DND-41 (cell line): ENCODE measurements around the gene NTSR2.

ENCODE experiments used
- ATAC-seq: fragments of 200-7000 bp; cut with Tn5 transposase; 3 replicates; pipeline ENCODE4 v1.9.1; 2021; ENCODE audit warnings: low read depth; ENCODE audit not compliant: insufficient read depth
- DNase-seq: peaks from one replicate; pipeline ENCODE4 v3.0.0-alpha.2; 2020
- H2AFZ ChIP-seq: 2 replicates; pipeline ENCODE4 v1.6.0; 2012; ENCODE audit warnings: low read depth, low read length
- H3K27ac ChIP-seq: 2 replicates; pipeline ENCODE4 v1.5.1; 2012; ENCODE audit warnings: low read length, inconsistent platforms
- H3K27me3 ChIP-seq: fragments of 200-600 bp; sonication (generic); 2 replicates; pipeline ENCODE4 v1.6.0; 2012; ENCODE audit warnings: low read length, mild to moderate bottlenecking, inconsistent platforms; ENCODE audit not compliant: insufficient read depth, poor library complexity
- H3K36me3 ChIP-seq: 2 replicates; pipeline ENCODE4 v1.5.1; 2012; ENCODE audit warnings: low read length, inconsistent platforms; ENCODE audit not compliant: insufficient read depth
- H3K4me1 ChIP-seq: 2 replicates; pipeline ENCODE4 v1.5.1; 2012; ENCODE audit warnings: mild to moderate bottlenecking, low read length; ENCODE audit not compliant: insufficient read depth
- H3K4me2 ChIP-seq: 2 replicates; pipeline ENCODE4 v1.6.0; 2012; ENCODE audit warnings: mild to moderate bottlenecking, moderate library complexity, low read length, inconsistent platforms; ENCODE audit not compliant: insufficient read depth
- H3K4me3 ChIP-seq, 2 experiments: fragments of 200-600 bp in 1 of 2; shearing (Covaris generic) in 1 of 2; 2 replicates each; pipeline ENCODE4 v1.5.1; 2012 to 2016; ENCODE audit warnings: inconsistent platforms in 2 of 2, low read length in 2 of 2, mild to moderate bottlenecking in 2 of 2, low read depth in 1 of 2, moderate library complexity in 1 of 2
- H3K79me2 ChIP-seq: 2 replicates; pipeline ENCODE4 v1.6.0; 2012; ENCODE audit warnings: low read length, inconsistent platforms; ENCODE audit not compliant: insufficient read depth
- H3K9ac ChIP-seq: 2 replicates; pipeline ENCODE4 v1.6.0; 2012; ENCODE audit warnings: low read depth, mild to moderate bottlenecking, inconsistent platforms, low read length, moderate library complexity
- H3K9me3 ChIP-seq: 2 replicates; pipeline ENCODE4 v1.5.1; 2012; ENCODE audit warnings: low read length, moderate library complexity, mild to moderate bottlenecking, inconsistent platforms; ENCODE audit not compliant: insufficient read depth, severe bottlenecking
- H4K20me1 ChIP-seq: 2 replicates; pipeline ENCODE4 v1.6.0; 2012; ENCODE audit warnings: low read length; ENCODE audit not compliant: insufficient read depth
- CTCF ChIP-seq: IDR thresholded peaks from 2 replicates; pipeline ENCODE4 v1.5.1; 2012; ENCODE audit warnings: borderline replicate concordance, low read length, moderate library complexity, mild to moderate bottlenecking; ENCODE audit not compliant: poor library complexity, severe bottlenecking; ENCODE audit errors: extremely low read depth
- EZH2 ChIP-seq: IDR thresholded peaks from 3 replicates; pipeline ENCODE4 v1.6.1; 2012; ENCODE audit warnings: borderline replicate concordance, low read depth, mild to moderate bottlenecking, moderate library complexity, low read length, inconsistent platforms; ENCODE audit not compliant: severe bottlenecking

NTSR2 gene

GRCh38 chr2:11681722-11682589, 12.0 kb upstream of the NTSR2 start:
- peak; percentile 90 for ATAC-seq
- H3K9me3 ChIP-seq: no peaks in the 10 kb centered on the region
- no peaks in the 10 kb centered on the region for H3K27me3 ChIP-seq
- no peaks in the 10 kb centered on the region for H3K36me3 ChIP-seq
- no peak overlapping the region for H3K9ac ChIP-seq
- no peak overlapping the region for H3K4me2 ChIP-seq
- H3K27ac ChIP-seq: no peak overlapping the region
- no peak for TF ChIP-seq EZH2
- peak; percentile 93 for TF ChIP-seq CTCF
- no peaks in the 10 kb centered on the region for H3K79me2 ChIP-seq
- no peak overlapping the region for H2AFZ ChIP-seq
- H3K4me1 ChIP-seq: peaks cover 4% of the 10 kb centered on the region; the same call in 1 of the 2 replicates
- DNase-seq: peak; percentile 75
- H4K20me1 ChIP-seq: no peaks in the 10 kb centered on the region
- no peak overlapping the region for H3K4me3 ChIP-seq

GRCh38 chr2:11680901-11681721, 11.1 kb upstream of the NTSR2 start:
- H4K20me1 ChIP-seq: no peaks in the 10 kb centered on the region
- no peak overlapping the region for H2AFZ ChIP-seq
- no peak overlapping the region for H3K27ac ChIP-seq
- no peak for ATAC-seq
- no peak overlapping the region for H3K4me3 ChIP-seq
- no peak for DNase-seq
- H3K27me3 ChIP-seq: no peaks in the 10 kb centered on the region
- H3K4me2 ChIP-seq: no peak overlapping the region
- H3K36me3 ChIP-seq: no peaks in the 10 kb centered on the region
- no peak overlapping the region for H3K9ac ChIP-seq
- no peaks in the 10 kb centered on the region for H3K9me3 ChIP-seq
- no peaks in the 10 kb centered on the region for H3K79me2 ChIP-seq
- TF ChIP-seq EZH2: no peak
- TF ChIP-seq CTCF: no peak
- H3K4me1 ChIP-seq: peaks cover 4% of the 10 kb centered on the region; the same call in 1 of the 2 replicates

- H2AFZ ChIP-seq: no peak overlapping the region
- no peak for TF ChIP-seq CTCF
- TF ChIP-seq EZH2: no peak
- H3K4me3 ChIP-seq: no peak overlapping the region
- H3K9ac ChIP-seq: no peak overlapping the region
- H4K20me1 ChIP-seq: no peaks in the 10 kb centered on the region
- no peaks in the 10 kb centered on the region for H3K27me3 ChIP-seq
- no peak for DNase-seq
- no peak overlapping the region for H3K27ac ChIP-seq
- H3K9me3 ChIP-seq: no peaks in the 10 kb centered on the region
- H3K4me1 ChIP-seq: peaks cover 4% of the 10 kb centered on the region; the same call in 1 of the 2 replicates
- H3K36me3 ChIP-seq: no peaks in the 10 kb centered on the region
- no peaks in the 10 kb centered on the region for H3K79me2 ChIP-seq
- no peak for ATAC-seq
- H3K4me2 ChIP-seq: no peak overlapping the region
Measured at GRCh38 chr2:11680182-11680900, 10.3 kb upstream of the NTSR2 start.
